H1 (cell line): ENCODE measurements around the gene TEX10. TPM values are rescaled to one million over a fixed set of nuclear protein-coding genes. Genes with fewer than 3 reads are reported as not detected.

ENCODE experiments used
- BRCA1 ChIP-seq: IDR thresholded peaks from 2 replicates; pipeline ENCODE4 v1.6.1; 2012; ENCODE audit warnings: low read depth, low read length, improper control_type of control experiment
- CBX8 ChIP-seq: fragments of 300-800, 300-1000 bp; sonication (generic); IDR thresholded peaks from 2 replicates; pipeline ENCODE4 v1.7.1; 2016; ENCODE audit warnings: low read depth, low read length, borderline replicate concordance
- EP300 ChIP-seq, 2 experiments: IDR thresholded peaks; 1 replicate in 1 of 2; 2 replicates in 1 of 2; pipeline ENCODE4 v1.6.1; 2011 to 2012; ENCODE audit warnings: low read depth in 2 of 2, low read length in 2 of 2, mild to moderate bottlenecking in 2 of 2, borderline replicate concordance in 1 of 2, inconsistent platforms in 1 of 2, moderate library complexity in 1 of 2
- FOSL1 ChIP-seq: IDR thresholded peaks from 2 replicates; pipeline ENCODE4 v1.6.1; 2011; ENCODE audit warnings: mild to moderate bottlenecking, low read depth, low read length, moderate library complexity; ENCODE audit not compliant: insufficient read depth
- GTF2F1 ChIP-seq: IDR thresholded peaks from 2 replicates; pipeline ENCODE4 v1.6.1; 2012; ENCODE audit warnings: low read depth, low read length, improper control_type of control experiment, borderline replicate concordance
- JUND ChIP-seq: IDR thresholded peaks from 2 replicates; pipeline ENCODE4 v1.6.1; 2011; ENCODE audit warnings: mild to moderate bottlenecking, improper control_type of control experiment, low read length
- SIN3A ChIP-seq, 2 experiments: IDR thresholded peaks in 1 of 2; conservative IDR thresholded peaks in 1 of 2; 2 replicates each; pipeline ENCODE4 v1.6.1; 2011 to 2012; ENCODE audit warnings: low read length in 2 of 2, improper control_type of control experiment in 1 of 2, low read depth in 1 of 2, mild to moderate bottlenecking in 1 of 2
- SRF ChIP-seq: IDR thresholded peaks from 2 replicates; pipeline ENCODE4 v1.6.1; 2011; ENCODE audit warnings: mild to moderate bottlenecking, low read depth, low read length, moderate library complexity
- USF2 ChIP-seq: IDR thresholded peaks from 2 replicates; pipeline ENCODE4 v1.6.1; 2011; ENCODE audit warnings: low read length, improper control_type of control experiment
- polyA plus RNA-seq, 7 experiments: library from polyadenylated mRNA; depleted of rRNA in 3 of 7; stranded (reverse) in 5 of 7; unstranded in 2 of 7; fragments of >200 nt in 5 of 7; fragments of 200-250 nt in 2 of 7; gene quantifications; 1 replicate in 5 of 7; 2 replicates in 1 of 7; 4 replicates in 1 of 7; pipeline versions ENCODE4 v1.2.1 to v1.2.3, GENCODE V29; 2011 to 2013; ENCODE audit warnings: missing spikeins in 2 of 7, mixed read lengths in 2 of 7
- total RNA-seq: library from RNA; stranded (reverse); fragmentation: NEBNext Ultra II Directional; extraction: Animal tissue kit (Norgen Biotek cat#: 25700); gene quantifications from 2 replicates; pipeline ENCODE4 v1.2.1, GENCODE V29; 2021
- TF ChIP-seq, protein P1 (sequence below): IDR thresholded peaks from 2 replicates; pipeline ENCODE4 v1.6.1; 2012; ENCODE audit warnings: low read length, inconsistent platforms

The TEX10 gene
- total and polyA plus RNA-seq, 2 of the 8 experiments (the other 6 are each of a cell fraction or from before 2014, with no cell fraction given) = 46.9 to 81.0 TPM

- TF ChIP-seq, protein P1, sequence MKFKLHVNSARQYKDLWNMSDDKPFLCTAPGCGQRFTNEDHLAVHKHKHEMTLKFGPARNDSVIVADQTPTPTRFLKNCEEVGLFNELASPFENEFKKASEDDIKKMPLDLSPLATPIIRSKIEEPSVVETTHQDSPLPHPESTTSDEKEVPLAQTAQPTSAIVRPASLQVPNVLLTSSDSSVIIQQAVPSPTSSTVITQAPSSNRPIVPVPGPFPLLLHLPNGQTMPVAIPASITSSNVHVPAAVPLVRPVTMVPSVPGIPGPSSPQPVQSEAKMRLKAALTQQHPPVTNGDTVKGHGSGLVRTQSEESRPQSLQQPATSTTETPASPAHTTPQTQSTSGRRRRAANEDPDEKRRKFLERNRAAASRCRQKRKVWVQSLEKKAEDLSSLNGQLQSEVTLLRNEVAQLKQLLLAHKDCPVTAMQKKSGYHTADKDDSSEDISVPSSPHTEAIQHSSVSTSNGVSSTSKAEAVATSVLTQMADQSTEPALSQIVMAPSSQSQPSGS = no peak
- TF ChIP-seq SRF = no peak
- TF ChIP-seq GTF2F1 = no peak
- no peak for TF ChIP-seq JUND
- no peak for TF ChIP-seq USF2
- no peak for TF ChIP-seq SIN3A (conservative IDR thresholded peaks at IDR 0.05 in 1 of 2, IDR thresholded peaks at IDR 0.05 in 1 of 2; ENCODE audit: low read depth in 1 of 2, low read length in 2 of 2)
- no peak for TF ChIP-seq BRCA1
- TF ChIP-seq FOSL1 = no peak
- no peak for TF ChIP-seq EP300 (IDR thresholded peaks at IDR 0.05; ENCODE audit: borderline replicate concordance in 1 of 2, low read depth in 2 of 2, low read length in 2 of 2)
- no peak for TF ChIP-seq CBX8
Observed at GRCh38 chr9:100341889-100342288, 10.9 kb downstream of the TEX10 start (continued).
